ENCODE results near the gene LTBP2.

The LTBP2 gene

GRCh38 chr14:74610866-74611649, 979 bp downstream of the LTBP2 start:
- DNase-seq = no peak

GRCh38 chr14:74610199-74610865, 1.7 kb downstream of the LTBP2 start:
- no peak for DNase-seq

- no peak for DNase-seq
Measured at GRCh38 chr14:74609721-74610120, 2.3 kb downstream of the LTBP2 start.

DNA sequence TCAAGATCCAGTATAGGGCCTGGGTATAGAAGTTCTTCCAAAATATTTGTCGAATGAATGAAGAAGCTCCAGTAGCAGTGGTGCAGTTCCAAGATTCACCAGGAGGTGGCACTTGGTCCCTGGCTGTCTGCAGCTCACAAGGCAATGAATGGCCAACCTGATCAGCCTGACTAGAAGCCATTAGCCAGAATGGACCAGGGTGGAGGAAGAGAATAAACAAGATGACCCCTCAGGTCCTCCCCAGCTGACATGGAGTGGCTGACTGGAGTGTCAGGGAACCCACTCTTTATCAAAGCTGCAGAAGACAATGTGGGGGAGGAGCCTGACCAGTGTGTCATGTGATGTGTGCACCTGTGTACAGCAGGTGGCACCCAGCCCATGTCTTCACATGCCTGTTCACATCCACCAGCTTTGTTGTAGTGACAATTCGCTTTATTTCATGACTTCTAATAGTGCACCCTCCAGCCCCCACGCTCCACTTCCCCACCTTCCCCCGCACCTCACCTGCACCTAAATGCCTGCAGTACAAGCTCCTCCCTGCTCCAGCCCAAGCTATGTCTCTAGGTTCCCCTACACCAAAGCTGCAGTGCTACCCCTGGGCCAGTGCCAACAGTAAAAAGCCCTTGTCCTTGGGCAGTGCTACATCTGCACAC, 3.0 kb downstream of the LTBP2 start:
- DNase-seq = peak; percentile 84

DNA sequence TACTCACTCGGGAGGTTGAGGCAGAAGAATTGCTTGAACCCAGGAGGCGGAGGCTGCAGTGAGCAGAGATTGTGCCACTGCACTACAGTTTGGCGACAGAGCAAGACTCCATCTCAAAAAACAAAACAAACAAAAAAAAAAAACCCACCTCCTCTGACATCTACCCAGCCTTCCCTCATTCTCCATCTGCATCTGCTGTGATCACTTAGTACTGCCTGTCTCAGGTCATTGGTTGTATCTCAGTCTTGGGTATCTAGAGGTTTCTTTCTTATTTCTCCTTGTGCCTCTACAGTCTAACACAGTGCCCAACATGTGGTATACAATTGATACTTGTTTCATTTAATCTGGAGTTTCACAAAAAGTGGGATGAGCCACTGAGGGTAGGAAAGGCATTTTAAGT, 5.3 kb downstream of the LTBP2 start:
- DNase-seq = no peak

DNA sequence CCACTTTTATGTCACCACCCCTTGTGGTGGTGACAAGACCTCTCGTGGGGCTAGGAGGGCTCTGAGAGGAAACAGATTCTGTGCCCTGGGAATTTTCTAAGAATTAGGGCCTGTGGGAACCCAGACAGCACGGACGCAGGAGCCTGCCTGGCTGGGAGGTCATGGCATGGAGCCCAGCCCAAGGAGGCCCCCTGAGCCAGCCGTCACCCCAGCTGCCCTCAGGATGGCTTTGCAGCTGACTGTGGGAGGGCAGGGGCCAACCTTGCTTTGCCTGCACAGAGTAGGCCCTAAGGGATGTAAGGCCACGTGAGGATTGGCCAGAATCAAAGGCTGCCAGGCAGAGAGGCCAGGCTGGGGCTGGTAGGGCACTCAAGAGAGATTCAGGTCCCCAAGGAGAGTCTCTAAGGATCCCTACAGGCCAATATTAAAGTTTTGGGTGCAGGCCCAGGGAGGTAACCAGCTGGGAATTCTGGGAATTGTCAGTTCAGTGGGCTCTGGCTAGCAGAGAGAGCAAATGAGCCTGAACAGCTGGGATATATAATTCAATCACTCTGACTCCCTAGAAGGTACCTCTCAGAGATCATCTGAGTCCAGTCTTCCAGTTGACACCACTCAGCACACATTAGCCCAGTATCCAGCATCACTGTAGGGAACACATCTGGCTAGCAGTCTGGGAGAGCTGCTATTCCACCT, 6.4 kb downstream of the LTBP2 start:
- no peak for DNase-seq

- no peak for DNase-seq
Measured at GRCh38 chr14:74604911-74605310, 7.1 kb downstream of the LTBP2 start.

- no peak for DNase-seq
Measured at GRCh38 chr14:74604157-74604556, 7.9 kb downstream of the LTBP2 start.

DNA sequence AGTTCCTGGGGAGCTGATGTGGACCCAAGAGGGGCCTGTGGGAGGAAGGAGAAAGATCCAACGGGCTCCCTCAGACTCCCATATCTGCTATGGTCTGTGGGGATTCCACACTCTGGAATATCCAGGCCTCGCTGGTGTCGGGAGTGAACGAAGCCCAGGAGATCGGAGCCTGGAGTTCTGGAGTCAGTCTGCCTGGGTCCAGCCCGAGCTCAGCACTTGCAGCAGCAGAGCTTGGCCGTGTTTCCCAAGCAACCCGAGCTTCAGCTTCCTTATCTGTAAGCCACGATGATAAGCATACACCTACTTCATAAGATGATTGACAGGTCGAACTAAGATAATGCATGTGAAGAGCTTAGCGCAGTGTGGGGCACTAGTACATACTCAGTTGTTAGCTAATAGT, 10.1 kb downstream of the LTBP2 start:
- no peak for DNase-seq

DNA sequence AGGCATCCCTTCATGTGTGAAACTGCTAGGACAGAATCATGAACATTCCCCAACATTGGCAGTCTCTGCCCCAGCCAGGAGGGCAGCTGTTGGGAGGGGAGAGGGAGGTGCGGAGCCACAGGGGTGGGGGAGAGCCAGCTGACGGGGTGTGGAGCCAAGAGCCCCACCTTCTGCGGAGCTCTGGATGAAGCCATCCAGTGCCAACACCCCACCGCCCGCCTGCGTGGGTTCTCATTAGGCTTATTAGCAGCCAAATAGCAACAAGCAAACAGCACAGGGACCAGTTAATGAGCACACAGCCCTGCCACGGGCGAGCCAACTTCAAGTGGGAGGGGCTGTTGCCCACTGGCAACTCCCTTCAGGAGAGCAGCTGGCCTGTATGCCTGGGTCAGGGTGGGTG, 12.1 kb downstream of the LTBP2 start:
- DNase-seq = no peak

DNA sequence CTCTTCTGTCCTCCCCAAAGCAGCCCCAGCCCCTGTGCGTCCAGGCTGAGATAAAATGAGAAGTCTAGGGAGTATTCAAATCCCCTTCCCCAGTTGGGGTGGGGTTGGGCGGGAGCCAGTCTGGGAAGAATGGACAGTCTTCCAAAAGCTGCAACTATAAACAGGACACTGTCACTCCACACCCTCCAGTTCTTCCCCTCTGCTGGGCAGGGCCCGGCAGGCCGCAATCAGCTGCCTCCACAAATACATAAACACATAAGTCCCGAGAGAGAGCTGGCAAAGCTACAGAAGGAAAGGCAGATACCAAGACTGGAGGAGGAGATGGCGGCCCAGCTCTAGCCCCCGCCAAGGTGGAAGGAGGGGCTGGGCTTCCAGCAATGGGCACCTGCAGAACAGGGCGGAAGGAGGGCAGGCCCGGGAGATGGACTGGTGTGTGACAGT, 12.7 kb downstream of the LTBP2 start:
- no peak for DNase-seq

DNA sequence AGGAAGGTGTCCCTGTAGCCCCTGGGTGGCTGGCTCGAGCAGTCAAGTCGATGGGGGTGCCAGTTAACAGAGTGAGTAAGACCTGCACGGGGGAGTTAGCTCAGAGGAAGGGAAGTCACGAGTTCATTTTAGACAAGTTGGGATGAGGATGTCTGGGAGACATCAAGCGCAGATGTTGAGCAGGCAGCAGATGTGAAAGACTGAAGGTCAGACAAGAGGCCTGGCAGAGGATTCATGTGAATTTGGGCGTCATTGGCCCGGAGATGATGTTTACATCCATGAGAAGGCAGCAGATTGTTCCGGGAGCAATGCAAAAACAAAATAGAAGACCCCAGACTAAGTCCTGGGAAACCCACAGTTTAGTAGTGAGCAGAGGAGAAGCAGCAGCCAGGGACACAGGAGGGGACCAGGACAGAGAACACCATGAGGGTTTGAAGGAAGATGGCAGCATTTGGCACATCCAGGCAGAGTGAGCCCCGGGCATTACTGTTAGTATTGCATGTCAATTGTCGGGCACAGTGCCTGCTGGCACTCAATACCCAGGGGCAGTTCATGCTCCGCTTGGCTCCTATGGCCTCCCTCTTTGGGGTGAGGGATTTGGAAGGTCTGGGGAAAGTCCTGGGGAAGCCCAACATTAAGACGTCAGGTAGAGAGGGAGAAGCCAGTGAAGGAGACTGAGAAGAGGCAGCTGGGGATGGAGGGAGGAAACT, 15.1 kb downstream of the LTBP2 start:
- no peak for DNase-seq

DNA sequence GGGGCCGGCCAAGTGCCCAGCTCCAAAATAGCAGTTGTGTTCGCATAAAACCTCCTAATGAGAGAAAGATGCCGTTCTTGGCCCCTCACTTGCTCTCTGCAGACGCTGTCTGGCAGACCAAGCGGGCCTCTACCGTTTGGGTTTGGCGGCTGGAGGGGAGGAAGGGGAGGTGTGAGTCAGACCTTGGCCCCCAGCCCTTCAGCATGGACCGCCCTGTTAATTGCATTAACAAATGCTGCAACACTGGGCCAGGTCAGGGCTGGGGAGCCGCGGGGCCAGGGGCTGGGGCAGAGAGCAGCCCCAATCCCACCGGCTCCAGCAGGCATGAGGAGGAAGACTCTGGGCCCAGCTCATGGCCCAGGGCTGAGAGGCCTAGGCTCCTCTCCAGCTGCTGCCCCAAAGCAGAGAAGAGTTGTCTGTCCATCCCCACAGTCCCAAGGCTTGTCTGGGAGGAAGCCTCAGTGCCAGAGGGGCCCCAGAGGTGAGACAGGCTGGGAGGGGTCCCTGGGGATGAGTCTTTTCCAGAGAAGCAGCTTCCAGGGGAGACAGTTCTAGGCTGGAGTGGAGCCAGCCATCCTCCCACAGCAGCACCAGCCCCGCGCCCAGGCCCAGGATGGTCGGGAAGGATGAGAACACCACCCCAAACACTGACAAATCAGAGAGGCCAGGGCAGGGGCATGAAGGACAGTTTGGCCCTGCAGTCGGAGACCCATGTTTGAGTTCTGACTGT, 16.9 kb downstream of the LTBP2 start:
- DNase-seq = no peak

- DNase-seq = no peak
Measured at GRCh38 chr14:74594606-74595005, 17.4 kb downstream of the LTBP2 start.

- DNase-seq = no peak
Measured at GRCh38 chr14:74594029-74594428, 18.0 kb downstream of the LTBP2 start.

GRCh38 chr14:74593241-74593953, 18.6 kb downstream of the LTBP2 start:
- no peak for DNase-seq

GRCh38 chr14:74592476-74593201, 19.4 kb downstream of the LTBP2 start:
- DNase-seq = no peak

GRCh38 chr14:74591899-74592298, 20.1 kb downstream of the LTBP2 start:
- no peak for DNase-seq

GRCh38 chr14:74591394-74591793, 20.6 kb downstream of the LTBP2 start:
- DNase-seq = no peak

- DNase-seq = no peak
Measured at GRCh38 chr14:74589291-74589879, 22.7 kb downstream of the LTBP2 start.

All from stimulated activated CD4-positive, alpha-beta T cell treated with anti-CD3 and anti-CD28 coated beads, Interleukin-1b, Interleukin-23, amount 100 ng/mL, for 48 hours (primary cell).